Heart left ventricle (tissue), 13 donors: ENCODE data around the gene LAPTM5.

Experiments used
- POLR2A ChIP-seq, 2 donors: fragments of 450-650 bp; IDR thresholded peaks; one replicate each; pipeline ENCODE4 v1.6.1; 2017; ENCODE audit warnings: antibody characterized with exemption in 2 of 2, mild to moderate bottlenecking in 2 of 2, moderate library complexity in 2 of 2
- TF ChIP-seq, protein P1 (sequence below), 12 donors: fragments of 200-600 bp; sonication (generic) in 4 of 12; IDR thresholded peaks; one replicate each; pipeline versions ENCODE4 v1.5.0 to v1.8.0; 2018 to 2022; ENCODE audit warnings: antibody characterized with exemption in 12 of 12, mild to moderate bottlenecking in 5 of 12
- donor health status: ischemic (EF 13 %, LVEDD 7.1; RV severe dilation, severe dysfunction).
- donor health status: DM: no; HTN: yes; CAD: no.
- donor health status: DM: no; HTN: no; CAD: no.
- donor health status: ischemic (EF 25% LVEDD 6.9; RV normal size, moderate dysfunction).
- donor health status: ischemic (EF 25% LVEDD 5.7; RV mildly dilated, moderate dysfunction).
- donor health status: ischemic (EF 35%, LVEDD 5.7; RV mildly dilated, moderate dysfunction).
- donor health status: nonischemic (EF 11% LVEDD 7.7; RV severe dilation, severe dysfunction).
- donor health status: DM: yes; HTN: yes; CAD: no.
- donor health status: PGD.
- donor health status: ischemic (EF 29% LVEDD 5.4; RV normal size, mild dysfunction).
- donor health status: nonischemic (EF 23%, LVEDD 6.1; RV moderate dilation, normal function).

DNA sequence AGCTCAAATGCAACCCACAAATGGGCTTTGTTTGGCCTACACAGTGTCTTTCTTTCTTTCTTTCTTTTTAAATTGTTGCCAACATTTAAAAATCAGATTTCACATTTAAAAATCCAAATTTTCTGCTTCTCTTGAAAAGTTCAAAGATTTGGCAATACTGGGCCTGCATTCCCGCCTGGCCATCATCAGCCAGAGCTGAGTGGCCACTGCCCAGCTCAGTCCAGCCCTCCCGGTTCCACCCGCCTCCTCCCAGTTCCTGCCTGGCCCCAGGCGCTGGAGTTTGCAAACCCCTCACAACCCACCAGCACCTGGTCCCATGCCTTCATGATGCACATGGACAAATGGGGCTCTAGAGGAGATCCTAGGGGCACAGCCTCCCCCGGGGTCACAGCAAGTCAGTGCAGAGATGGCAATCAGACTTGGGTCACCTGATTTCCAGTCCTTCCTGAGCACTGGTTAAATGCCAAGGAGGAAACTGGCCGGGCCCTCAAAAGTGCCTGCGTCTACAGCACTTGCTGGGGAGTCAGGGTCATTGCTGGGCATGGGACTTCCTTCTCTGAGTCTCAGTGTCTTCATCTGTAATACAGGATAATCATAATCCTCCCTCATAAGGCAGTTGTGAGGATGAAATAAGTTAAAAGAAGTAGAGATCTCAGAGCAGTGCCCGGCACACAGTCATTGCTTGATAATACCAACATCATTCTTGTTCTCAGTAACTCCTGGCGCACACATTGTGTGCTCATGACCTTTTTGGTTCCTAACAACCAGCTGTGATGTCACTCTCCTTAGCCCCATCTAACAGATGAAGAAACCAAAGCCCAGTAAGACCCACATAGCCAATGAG, 41.0 kb upstream of the LAPTM5 start:
- TF ChIP-seq POLR2A (IDR thresholded peaks at IDR 0.05), result no peak
- TF ChIP-seq, protein P1, sequence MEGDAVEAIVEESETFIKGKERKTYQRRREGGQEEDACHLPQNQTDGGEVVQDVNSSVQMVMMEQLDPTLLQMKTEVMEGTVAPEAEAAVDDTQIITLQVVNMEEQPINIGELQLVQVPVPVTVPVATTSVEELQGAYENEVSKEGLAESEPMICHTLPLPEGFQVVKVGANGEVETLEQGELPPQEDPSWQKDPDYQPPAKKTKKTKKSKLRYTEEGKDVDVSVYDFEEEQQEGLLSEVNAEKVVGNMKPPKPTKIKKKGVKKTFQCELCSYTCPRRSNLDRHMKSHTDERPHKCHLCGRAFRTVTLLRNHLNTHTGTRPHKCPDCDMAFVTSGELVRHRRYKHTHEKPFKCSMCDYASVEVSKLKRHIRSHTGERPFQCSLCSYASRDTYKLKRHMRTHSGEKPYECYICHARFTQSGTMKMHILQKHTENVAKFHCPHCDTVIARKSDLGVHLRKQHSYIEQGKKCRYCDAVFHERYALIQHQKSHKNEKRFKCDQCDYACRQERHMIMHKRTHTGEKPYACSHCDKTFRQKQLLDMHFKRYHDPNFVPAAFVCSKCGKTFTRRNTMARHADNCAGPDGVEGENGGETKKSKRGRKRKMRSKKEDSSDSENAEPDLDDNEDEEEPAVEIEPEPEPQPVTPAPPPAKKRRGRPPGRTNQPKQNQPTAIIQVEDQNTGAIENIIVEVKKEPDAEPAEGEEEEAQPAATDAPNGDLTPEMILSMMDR (IDR thresholded peaks at IDR 0.05), result no peak
